Upper lobe of left lung (tissue), 6 donors: ENCODE data around the gene SNCB. TPM values are rescaled to one million over a fixed set of nuclear protein-coding genes. Genes with fewer than 3 reads are reported as not detected.

Source experiments
- ATAC-seq, 2 donors: fragments of 200-7000 bp; cut with Tn5 transposase; one replicate each; pipeline ENCODE4 v1.9.1; 2022; ENCODE audit warnings: mild to moderate bottlenecking in 2 of 2, moderate library complexity in 2 of 2; ENCODE audit not compliant: low FRiP score in 2 of 2
- DNase-seq, 2 donors: peaks; one replicate each; pipeline ENCODE4 v3.0.0-alpha.2; 2019 to 2020
- H3K27ac ChIP-seq, 4 donors: fragments of 200-600 bp; sonication (generic); one replicate each; pipeline ENCODE4 v1.5.1; 2016 to 2019
- H3K27me3 ChIP-seq, 4 donors: fragments of 200-600 bp; sonication (generic); one replicate each; pipeline ENCODE4 v1.5.1; 2017 to 2019
- H3K36me3 ChIP-seq, 4 donors: fragments of 200-600 bp; sonication (generic); one replicate each; pipeline ENCODE4 v1.5.1; 2016 to 2019
- H3K4me1 ChIP-seq, 4 donors: fragments of 200-600 bp; sonication (generic); one replicate each; pipeline ENCODE4 v1.5.1; 2018 to 2019
- H3K4me3 ChIP-seq, 4 donors: fragments of 200-600 bp; sonication (generic); one replicate each; pipeline ENCODE4 v1.5.1; 2017 to 2019; ENCODE audit warnings: mild to moderate bottlenecking in 2 of 4, moderate library complexity in 1 of 4
- H3K9me3 ChIP-seq, 4 donors: fragments of 200-600 bp; sonication (generic); one replicate each; pipeline ENCODE4 v1.5.1; 2018 to 2019
- CTCF ChIP-seq, 6 experiments: fragments of 450-650 bp in 4 of 6; fragments of 200-600 bp in 2 of 6; sonication (generic) in 2 of 6; IDR thresholded peaks; one replicate each; pipeline ENCODE4 v1.5.1; 2016 to 2019; ENCODE audit warnings: antibody characterized with exemption in 6 of 6
- EP300 ChIP-seq, 4 donors: sonication (generic); formaldehyde crosslinking; IDR thresholded peaks; one replicate each; pipeline ENCODE4 v1.5.1; 2017; ENCODE audit warnings: antibody characterized with exemption in 4 of 4, control low read depth in 2 of 4
- POLR2A ChIP-seq, 4 donors: fragments of 450-650 bp; IDR thresholded peaks; one replicate each; pipeline ENCODE4 v1.5.1; 2016 to 2017; ENCODE audit warnings: antibody characterized with exemption in 4 of 4, mild to moderate bottlenecking in 2 of 4
- POLR2AphosphoS5 ChIP-seq, 2 donors: sonication (generic); formaldehyde crosslinking; IDR thresholded peaks; one replicate each; pipeline ENCODE4 v1.5.1; 2017; ENCODE audit warnings: antibody characterized with exemption in 2 of 2
- WGBS, 2 donors: methylation state at CpG; one replicate each; pipeline ENCODE4 v1.1.5; 2017 to 2018; 5-methylcytosine and 5-hydroxymethylcytosine counted together
- total RNA-seq, 6 donors: library from RNA; depleted of rRNA in 4 of 6; stranded (reverse); fragments of >200 nt in 4 of 6; gene quantifications; one replicate each; pipeline versions ENCODE4 v1.1.0 to v1.2.1, GENCODE V29; 2016 to 2021
- donor health status: DM: no; HTN: no; CAD: no; lungs with moderate emphysema.
- donor health status: DM: no; HTN: yes; CAD: no; lungs with severe emphysema.

SNCB gene
- total RNA-seq, 6 donors from 2014 or later: not detected

- H3K36me3 ChIP-seq: no peaks in the 10 kb centered on the region
- no peak for ATAC-seq
- no peaks in the 10 kb centered on the region for H3K27me3 ChIP-seq
- TF ChIP-seq CTCF (IDR thresholded peaks at IDR 0.05) (no peak), EP300 (IDR thresholded peaks at IDR 0.05) (no peak), POLR2AphosphoS5 (IDR thresholded peaks at IDR 0.05) (no peak), POLR2A (IDR thresholded peaks at IDR 0.05) (no peak)
- H3K27ac ChIP-seq: no peak overlapping the region
- H3K4me1 ChIP-seq: no peaks in the 10 kb centered on the region
- peaks cover 0 to 20% (median 13%) of the 10 kb centered on the region in 4 donors for H3K9me3 ChIP-seq
- DNase-seq: no peak
- H3K4me3 ChIP-seq: no peak overlapping the region
Measured at GRCh38 chr5:176588297-176588696, 42.0 kb downstream of the SNCB start.

- Histone ChIP-seq H3K27ac (no peak overlapping the region), H3K27me3 (no peaks in the 10 kb centered on the region), H3K36me3 (no peaks in the 10 kb centered on the region), H3K9me3 (peaks cover 0 to 20% (median 13%) of the 10 kb centered on the region in 4 donors), H3K4me1 (no peaks in the 10 kb centered on the region), H3K4me3 (no peak overlapping the region)
- DNase-seq (no peak), ATAC-seq (no peak)
- TF ChIP-seq EP300 (IDR thresholded peaks at IDR 0.05) (no peak), POLR2A (IDR thresholded peaks at IDR 0.05) (no peak), POLR2AphosphoS5 (IDR thresholded peaks at IDR 0.05) (no peak)
- WGBS, 2 donors: 85 to 89% methylated on average over 7 of the region's 7 CpGs
Measured at GRCh38 chr5:176587398-176587797, 42.9 kb downstream of the SNCB start.

- ATAC-seq: no peak
- 84 to 86% methylated on average over 4 of the region's 4 CpGs for WGBS, 2 donors
- H3K4me1 ChIP-seq: no peaks in the 10 kb centered on the region
Measured at GRCh38 chr5:176583076-176583475, 47.3 kb downstream of the SNCB start.

GRCh38 chr5:176581361-176581760 lies 49.0 kb downstream of the SNCB start:
- TF ChIP-seq EP300 (IDR thresholded peaks at IDR 0.05) (no peak), CTCF (IDR thresholded peaks at IDR 0.05) (no peak), POLR2A (IDR thresholded peaks at IDR 0.05) (no peak), POLR2AphosphoS5 (IDR thresholded peaks at IDR 0.05) (no peak)
- H3K36me3 ChIP-seq: no peaks in the 10 kb centered on the region
- H3K9me3 ChIP-seq: peaks cover 0 to 20% (median 13%) of the 10 kb centered on the region in 4 donors
- no peak for ATAC-seq
- H3K27me3 ChIP-seq: no peaks in the 10 kb centered on the region
- WGBS, 2 donors: 84 to 93% methylated on average over 4 to 12 of the region's 12 CpGs
- H3K4me3 ChIP-seq: no peak overlapping the region
- DNase-seq: no peak
- no peak overlapping the region for H3K27ac ChIP-seq
- no peaks in the 10 kb centered on the region for H3K4me1 ChIP-seq

More at GRCh38 chr5:176583076-176583475, 47.3 kb downstream of the SNCB start:
- H3K27ac ChIP-seq: no peak overlapping the region
- no peak for TF ChIP-seq EP300 (IDR thresholded peaks at IDR 0.05)
- TF ChIP-seq POLR2A (IDR thresholded peaks at IDR 0.05): no peak
- TF ChIP-seq POLR2AphosphoS5 (IDR thresholded peaks at IDR 0.05): no peak
- TF ChIP-seq CTCF (IDR thresholded peaks at IDR 0.05): no peak
- DNase-seq: no peak
- H3K27me3 ChIP-seq: no peaks in the 10 kb centered on the region
- H3K36me3 ChIP-seq: no peaks in the 10 kb centered on the region
- peaks cover 0 to 20% (median 13%) of the 10 kb centered on the region in 4 donors for H3K9me3 ChIP-seq
- H3K4me3 ChIP-seq: no peak overlapping the region

- Histone ChIP-seq H3K27ac (no peak overlapping the region), H3K27me3 (no peaks in the 10 kb centered on the region), H3K9me3 (peaks cover 0 to under 1% (median under 1%) of the 10 kb centered on the region in 4 donors), H3K4me1 (no peaks in the 10 kb centered on the region), H3K4me3 (no peak overlapping the region), H3K36me3 (no peaks in the 10 kb centered on the region)
- ATAC-seq (no peak), DNase-seq (no peak)
- WGBS, 2 donors: 55 to 61% methylated on average over 4 of the region's 4 CpGs
- TF ChIP-seq EP300 (IDR thresholded peaks at IDR 0.05) (no peak), POLR2A (IDR thresholded peaks at IDR 0.05) (no peak), POLR2AphosphoS5 (IDR thresholded peaks at IDR 0.05) (no peak), CTCF (IDR thresholded peaks at IDR 0.05) (no peak)
Measured at GRCh38 chr5:176579323-176579722, 51.0 kb downstream of the SNCB start.
